HCT116 (cell line): ENCODE results near the gene RIC8A. TPM values are rescaled to one million over a fixed set of nuclear protein-coding genes. Genes with fewer than 3 reads are reported as not detected.

Experiments used
- ATAC-seq: fragments of 200-7000 bp; cut with Tn5 transposase; 2 replicates; pipeline ENCODE4 v1.9.1; 2020; ENCODE audit warnings: mild to moderate bottlenecking, moderate library complexity
- BruUV-seq: library from RNA; stranded (reverse); fragments of 400-500 nt; replicated peaks from 2 replicates; lab custom pipeline; 2021; lab: Mats Ljungman, UMichigan
- CTCF ChIA-PET: fragments of 300-600 bp; sonication (Branson Sonifier 250); formaldehyde crosslinking; loops from one replicate; lab custom pipeline; 2021; ENCODE audit warnings: antibody characterized with exemption; lab: Charles Lee
- POLR2A ChIA-PET: fragments of 300-600, 350-600 bp; sonication (Branson Sonifier 250); formaldehyde crosslinking; loops from one replicate; lab custom pipeline; 2021; ENCODE audit warnings: antibody characterized with exemption; lab: Charles Lee
- RAD21 ChIA-PET, 2 experiments: fragments of 300-600 bp; sonication (Branson Sonifier 250); formaldehyde crosslinking; loops; one replicate each; lab custom pipeline; 2023; ENCODE audit warnings: low total read pairs in 2 of 2; ENCODE audit not compliant: uncharacterized antibody in 2 of 2, unreplicated experiment in 2 of 2, low non-redundant PET in 1 of 2; lab: Charles Lee
- DNase-seq: peaks from one replicate; pipeline ENCODE4 v3.0.0-alpha.2; 2010; ENCODE audit warnings: low read depth, low spot score
- H2AFZ ChIP-seq: fragments of 200-600 bp; shearing (Covaris generic), sonication (generic); 2 replicates; pipeline ENCODE4 v1.6.1; 2017; ENCODE audit warnings: low read depth, mixed run types, mixed read lengths, antibody characterized with exemption, low read length; ENCODE audit not compliant: poor library complexity, severe bottlenecking
- H3K27ac ChIP-seq: 2 replicates; pipeline ENCODE4 v1.5.1; 2012; ENCODE audit warnings: low read depth, low read length
- H3K27me3 ChIP-seq: fragments of 200-600 bp; sonication (generic); 2 replicates; pipeline ENCODE4 v1.6.1; 2016; ENCODE audit warnings: mixed run types, low read length, mixed read lengths; ENCODE audit not compliant: insufficient read depth
- H3K36me3 ChIP-seq, 2 experiments: fragments of 200-500 bp in 1 of 2; fragments of 200-600 bp in 1 of 2; sonication (Bioruptor generic) in 1 of 2; sonication (generic) in 1 of 2; 2 replicates each; pipeline versions ENCODE4 v1.5.1 to v1.6.1; 2014 to 2016; ENCODE audit warnings: low read length in 2 of 2, inconsistent platforms in 1 of 2, mixed read lengths in 1 of 2, mixed run types in 1 of 2; ENCODE audit not compliant: insufficient read depth in 2 of 2, control insufficient read depth in 1 of 2
- H3K4me1 ChIP-seq, 2 experiments: fragments of 200-600 bp in 1 of 2; sonication (generic) in 1 of 2; 2 replicates each; pipeline versions ENCODE4 v1.5.1 to v1.6.1; 2012 to 2017; ENCODE audit warnings: low read length in 2 of 2, inconsistent platforms in 1 of 2, mild to moderate bottlenecking in 1 of 2, mixed read lengths in 1 of 2, mixed run types in 1 of 2, moderate library complexity in 1 of 2; ENCODE audit not compliant: insufficient read depth in 2 of 2, control insufficient read depth in 1 of 2
- H3K4me2 ChIP-seq: fragments of 200-600 bp; sonication (generic); 2 replicates; pipeline ENCODE4 v1.6.1; 2017; ENCODE audit warnings: mixed run types, low read length, mixed read lengths
- H3K4me3 ChIP-seq, 2 experiments: fragments of 200-600 bp in 1 of 2; sonication (generic) in 1 of 2; replicated peaks in 1 of 2; 2 replicates each; pipeline ENCODE4 v1.5.1; 2011 to 2016; ENCODE audit warnings: low read length in 2 of 2, control low read depth in 1 of 2, low read depth in 1 of 2, mild to moderate bottlenecking in 1 of 2, mixed read lengths in 1 of 2, mixed run types in 1 of 2
- H3K79me2 ChIP-seq: fragments of 200-600 bp; sonication (generic); 2 replicates; pipeline ENCODE4 v1.6.1; 2017; ENCODE audit warnings: mild to moderate bottlenecking, mixed run types, low read length, moderate library complexity, mixed read lengths; ENCODE audit not compliant: insufficient read depth
- H3K9ac ChIP-seq: fragments of 200-600 bp; sonication (generic); 2 replicates; pipeline ENCODE4 v1.6.1; 2016; ENCODE audit warnings: low read length, mixed read lengths
- H3K9me2 ChIP-seq: fragments of 200-600 bp; sonication (generic), shearing (Covaris generic); 2 replicates; pipeline ENCODE4 v1.6.1; 2017; ENCODE audit warnings: mixed run types, mild to moderate bottlenecking, moderate library complexity; ENCODE audit not compliant: insufficient read depth
- H3K9me3 ChIP-seq, 2 experiments: fragments of 200-500 bp in 1 of 2; fragments of 200-600 bp in 1 of 2; sonication (Bioruptor generic) in 1 of 2; sonication (generic) in 1 of 2; 2 replicates each; pipeline ENCODE4 v1.6.1; 2014 to 2017; ENCODE audit warnings: low read length in 2 of 2, mixed read lengths in 2 of 2, inconsistent platforms in 1 of 2, low read depth in 1 of 2, mild to moderate bottlenecking in 1 of 2, mixed run types in 1 of 2, moderate library complexity in 1 of 2; ENCODE audit not compliant: control insufficient read depth in 1 of 2, insufficient read depth in 1 of 2
- H4K20me1 ChIP-seq: fragments of 200-600 bp; sonication (generic), shearing (Covaris generic); 2 replicates; pipeline ENCODE4 v1.6.1; 2017; ENCODE audit warnings: mixed run types, mild to moderate bottlenecking, moderate library complexity; ENCODE audit not compliant: insufficient read depth
- CBX3 ChIP-seq: IDR thresholded peaks from 2 replicates; pipeline ENCODE4 v1.6.1; 2012; ENCODE audit warnings: low read depth
- ELF1 ChIP-seq: IDR thresholded peaks from 2 replicates; pipeline ENCODE4 v1.6.1; 2012; ENCODE audit warnings: low read depth, borderline replicate concordance
- POLR2A ChIP-seq: IDR thresholded peaks from 2 replicates; pipeline ENCODE4 v1.7.0; 2011; ENCODE audit warnings: borderline replicate concordance; ENCODE audit not compliant: insufficient read depth, insufficient read length; ENCODE audit errors: extremely low read depth
- RAD21 ChIP-seq: IDR thresholded peaks from 2 replicates; pipeline ENCODE4 v1.6.1; 2012; ENCODE audit warnings: low read depth, mild to moderate bottlenecking
- SP1 ChIP-seq: IDR thresholded peaks from 2 replicates; pipeline ENCODE4 v1.6.1; 2012; ENCODE audit warnings: low read depth
- YY1 ChIP-seq: IDR thresholded peaks from 2 replicates; pipeline ENCODE4 v1.6.1; 2011; ENCODE audit warnings: low read length, low read depth, moderate library complexity, mild to moderate bottlenecking; ENCODE audit not compliant: insufficient replicate concordance; ENCODE audit errors: extremely low read depth
- ZNF274 ChIP-seq: fragments of 200-500 bp; sonication (Bioruptor generic); IDR thresholded peaks from 2 replicates; pipeline ENCODE4 v1.6.1; 2014; ENCODE audit warnings: mild to moderate bottlenecking, low read depth, low read length, inconsistent platforms
- intact Hi-C: fragments of 100-400 bp; cut with micrococcal nuclease; formaldehyde crosslinking; loops from 2 replicates; pipeline ENCODE4 v1.10.0; 2022
- total RNA-seq: library from RNA; stranded (reverse); gene quantifications from one replicate; pipeline ENCODE4 v1.2.1, GENCODE V29; 2021; ENCODE audit not compliant: unreplicated experiment
- TF ChIP-seq, protein P1 (sequence below): IDR thresholded peaks from 2 replicates; pipeline ENCODE4 v1.6.1; 2012
- TF ChIP-seq, protein P2 (sequence below): IDR thresholded peaks from 2 replicates; pipeline ENCODE4 v1.6.1; 2011; ENCODE audit warnings: mild to moderate bottlenecking, low read length, moderate library complexity; ENCODE audit not compliant: insufficient replicate concordance; ENCODE audit errors: extremely low read depth

The RIC8A gene
- total RNA-seq, 1 experiment from 2014 or later = 75.2 TPM

DNA sequence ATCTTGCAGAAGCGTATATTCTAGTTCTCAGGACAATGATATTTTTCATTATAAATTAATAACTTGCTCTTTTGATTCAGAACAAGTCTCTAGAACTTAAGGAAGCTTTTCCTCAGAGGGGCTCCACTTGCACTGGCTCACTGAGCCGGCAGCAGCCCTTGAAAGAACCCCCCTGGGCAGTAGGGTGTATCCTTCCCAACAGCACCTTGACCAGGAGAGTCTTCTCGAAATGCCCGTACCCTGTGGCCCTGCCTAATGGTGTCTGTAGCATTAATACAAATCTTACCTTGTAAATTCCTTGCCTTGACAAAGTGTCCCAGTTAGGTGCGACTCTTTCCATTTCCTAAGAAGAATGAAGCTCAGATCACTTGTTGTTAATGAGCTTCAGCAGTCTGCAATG lies 42.8 kb downstream of the RIC8A start:
- no peak overlapping the region for H3K27ac ChIP-seq
- intact Hi-C loops = no loop called here
- ATAC-seq = no peak

More for the DNA sequence above, 42.8 kb downstream of the RIC8A start:
- Histone ChIP-seq H3K4me3 (no peak overlapping the region), H3K79me2 (peaks cover 2% of the 10 kb centered on the region; the same call in 1 of the 2 replicates), H3K9me2 (no peaks in the 10 kb centered on the region), H3K27me3 (no peaks in the 10 kb centered on the region), H3K9ac (no peak overlapping the region), H3K4me2 (no peak overlapping the region), H3K9me3 (no peaks in the 10 kb centered on the region), H4K20me1 (no peaks in the 10 kb centered on the region), H3K4me1 (no peaks in the 10 kb centered on the region), H3K36me3 (peaks cover 60 to 69% of the 10 kb centered on the region in 2 experiments), H2AFZ (no peak overlapping the region)
- TF ChIP-seq YY1 (no peak), ELF1 (no peak), SP1 (no peak), RAD21 (no peak), CBX3 (no peak), ZNF274 (no peak), POLR2A (no peak)
- TF ChIP-seq, protein P1, sequence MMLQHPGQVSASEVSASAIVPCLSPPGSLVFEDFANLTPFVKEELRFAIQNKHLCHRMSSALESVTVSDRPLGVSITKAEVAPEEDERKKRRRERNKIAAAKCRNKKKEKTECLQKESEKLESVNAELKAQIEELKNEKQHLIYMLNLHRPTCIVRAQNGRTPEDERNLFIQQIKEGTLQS = no peak
- TF ChIP-seq, protein P2, sequence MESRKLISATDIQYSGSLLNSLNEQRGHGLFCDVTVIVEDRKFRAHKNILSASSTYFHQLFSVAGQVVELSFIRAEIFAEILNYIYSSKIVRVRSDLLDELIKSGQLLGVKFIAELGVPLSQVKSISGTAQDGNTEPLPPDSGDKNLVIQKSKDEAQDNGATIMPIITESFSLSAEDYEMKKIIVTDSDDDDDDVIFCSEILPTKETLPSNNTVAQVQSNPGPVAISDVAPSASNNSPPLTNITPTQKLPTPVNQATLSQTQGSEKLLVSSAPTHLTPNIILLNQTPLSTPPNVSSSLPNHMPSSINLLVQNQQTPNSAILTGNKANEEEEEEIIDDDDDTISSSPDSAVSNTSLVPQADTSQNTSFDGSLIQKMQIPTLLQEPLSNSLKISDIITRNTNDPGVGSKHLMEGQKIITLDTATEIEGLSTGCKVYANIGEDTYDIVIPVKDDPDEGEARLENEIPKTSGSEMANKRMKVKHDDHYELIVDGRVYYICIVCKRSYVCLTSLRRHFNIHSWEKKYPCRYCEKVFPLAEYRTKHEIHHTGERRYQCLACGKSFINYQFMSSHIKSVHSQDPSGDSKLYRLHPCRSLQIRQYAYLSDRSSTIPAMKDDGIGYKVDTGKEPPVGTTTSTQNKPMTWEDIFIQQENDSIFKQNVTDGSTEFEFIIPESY = no peak
- ChIA-PET POLR2A (no interaction called here), CTCF (interaction anchor here (0.5 to 1.7 kb wide), 12 partner anchors 10 to 199 kb away, joined by 3 to 10 read pairs (median 3); partner anchors contain the start of gene PSMD13), RAD21 (no interaction called here)
- BruUV-seq = no TSS peak
- no peak for DNase-seq
